Neural progenitor cell (in vitro differentiated cells): Measurements from ENCODE around the gene MAP2K5. TPM values are rescaled to one million over a fixed set of nuclear protein-coding genes. Genes with fewer than 3 reads are reported as not detected.

Experiments
- DNase-seq: peaks from one replicate; pipeline ENCODE4 v3.0.0-alpha.2; 2016; ENCODE audit warnings: low spot score
- H2AFZ ChIP-seq: fragments of 200-600 bp; sonication (generic); replicated peaks from 2 replicates; pipeline ENCODE4 v1.6.1; 2016; ENCODE audit warnings: antibody characterized with exemption
- H3F3A ChIP-seq: fragments of 200-600 bp; sonication (generic); 2 replicates; pipeline ENCODE4 v1.6.1; 2016; ENCODE audit warnings: antibody characterized with exemption, low read depth
- H3K27ac ChIP-seq: fragments of 200-600 bp; sonication (generic); 2 replicates; pipeline ENCODE4 v1.5.1; 2016; ENCODE audit warnings: mild to moderate bottlenecking
- H3K27me3 ChIP-seq: fragments of 200-600 bp; sonication (generic); 2 replicates; pipeline ENCODE4 v1.6.1; 2016; ENCODE audit warnings: mild to moderate bottlenecking, moderate library complexity
- H3K36me3 ChIP-seq: fragments of 200-600 bp; sonication (generic); 2 replicates; pipeline ENCODE4 v1.5.1; 2016
- H3K4me1 ChIP-seq: fragments of 200-600 bp; sonication (generic); 2 replicates; pipeline ENCODE4 v1.6.1; 2016; ENCODE audit warnings: mixed run types
- H3K4me2 ChIP-seq: fragments of 200-600 bp; sonication (generic); 2 replicates; pipeline ENCODE4 v1.6.1; 2016
- H3K4me3 ChIP-seq: fragments of 200-600 bp; sonication (generic); 2 replicates; pipeline ENCODE4 v1.5.1; 2016
- H3K79me2 ChIP-seq: fragments of 200-600 bp; sonication (generic); 2 replicates; pipeline ENCODE4 v1.6.1; 2016; ENCODE audit warnings: low read depth
- H3K9ac ChIP-seq: fragments of 200-600 bp; sonication (generic); 2 replicates; pipeline ENCODE4 v1.6.1; 2016
- H3K9me3 ChIP-seq: fragments of 200-600 bp; sonication (generic); 2 replicates; pipeline ENCODE4 v1.5.1; 2016; ENCODE audit warnings: low read depth
- H4K20me1 ChIP-seq: fragments of 200-600 bp; sonication (generic); 2 replicates; pipeline ENCODE4 v1.6.1; 2016; ENCODE audit warnings: low read depth
- H3K27ac Mint-ChIP-seq: 3 replicates; pipeline ENCODE4 v1.8.0; 2021; ENCODE audit warnings: mixed read lengths
- H3K27me3 Mint-ChIP-seq: 2 replicates; pipeline ENCODE4 v1.8.0; 2022; ENCODE audit warnings: low read depth, mild to moderate bottlenecking, inconsistent platforms, moderate library complexity, mixed read lengths; ENCODE audit not compliant: insufficient read depth
- H3K36me3 Mint-ChIP-seq: 3 replicates; pipeline ENCODE4 v1.8.0; 2021; ENCODE audit warnings: mixed read lengths
- H3K4me1 Mint-ChIP-seq: 3 replicates; pipeline ENCODE4 v1.8.0; 2021; ENCODE audit warnings: mixed read lengths
- H3K4me3 Mint-ChIP-seq: 3 replicates; pipeline ENCODE4 v1.8.0; 2021; ENCODE audit warnings: mild to moderate bottlenecking, moderate library complexity, mixed read lengths
- H3K9me3 Mint-ChIP-seq: 3 replicates; pipeline ENCODE4 v1.8.0; 2020; ENCODE audit warnings: mixed read lengths
- CTCF ChIP-seq: fragments of 200-600 bp; sonication (generic); IDR thresholded peaks from 2 replicates; pipeline ENCODE4 v1.5.1; 2017; ENCODE audit warnings: antibody characterized with exemption, mild to moderate bottlenecking
- EZH2 ChIP-seq: fragments of 200-600 bp; sonication (generic); IDR thresholded peaks from 2 replicates; pipeline ENCODE4 v1.6.1; 2017; ENCODE audit warnings: antibody characterized with exemption, mild to moderate bottlenecking, moderate library complexity
- EZH2phosphoT487 ChIP-seq: fragments of 200-600 bp; sonication (generic); IDR thresholded peaks from 2 replicates; pipeline ENCODE4 v1.6.1; 2017; ENCODE audit warnings: antibody characterized with exemption
- total RNA-seq: library from RNA; depleted of rRNA; stranded (reverse); fragments of >200 nt; gene quantifications from 2 replicates; pipeline ENCODE4 v1.2.3, GENCODE V29; 2015; ENCODE audit warnings: low replicate concordance

MAP2K5 gene
- total RNA-seq, 1 donor from 2014 or later, result 17.2 TPM

GRCh38 chr15:67696087-67696486 is 153.6 kb downstream of the MAP2K5 start:
- Histone ChIP-seq H3K79me2 (no peaks in the 10 kb centered on the region), H3K9me3 (no peaks in the 10 kb centered on the region), H3K4me2 (no peak overlapping the region), H2AFZ (no peak overlapping the region), H3K9ac (no peak overlapping the region), H3K4me3 (no peak overlapping the region), H3F3A (no peaks in the 10 kb centered on the region), H4K20me1 (no peaks in the 10 kb centered on the region), H3K4me1 (peaks cover 12% of the 10 kb centered on the region), H3K27ac (no peak overlapping the region), H3K36me3 (no peaks in the 10 kb centered on the region), H3K27me3 (no peaks in the 10 kb centered on the region)
- no peak for TF ChIP-seq CTCF
- TF ChIP-seq EZH2, result no peak
- TF ChIP-seq EZH2phosphoT487, result no peak
- Mint-ChIP-seq H3K4me3 (no peak overlapping the region), H3K4me1 (peaks cover 23% of the 10 kb centered on the region), H3K27ac (no peak overlapping the region), H3K36me3 (peaks cover 18% of the 10 kb centered on the region), H3K9me3 (peaks cover 6% of the 10 kb centered on the region), H3K27me3 (no peaks in the 10 kb centered on the region)
- DNase-seq, result no peak

- H3K27ac Mint-ChIP-seq, result no peak overlapping the region
- Histone ChIP-seq H3K4me3 (no peak overlapping the region), H2AFZ (no peak overlapping the region), H3K9ac (no peak overlapping the region), H3F3A (no peaks in the 10 kb centered on the region), H3K27me3 (no peaks in the 10 kb centered on the region), H3K4me2 (no peak overlapping the region), H3K27ac (no peak overlapping the region), H3K79me2 (no peaks in the 10 kb centered on the region), H3K36me3 (no peaks in the 10 kb centered on the region), H3K9me3 (no peaks in the 10 kb centered on the region), H4K20me1 (no peaks in the 10 kb centered on the region), H3K4me1 (no peaks in the 10 kb centered on the region)
- peaks cover 19% of the 10 kb centered on the region for H3K36me3 Mint-ChIP-seq
- H3K4me3 Mint-ChIP-seq, result no peak overlapping the region
- no peaks in the 10 kb centered on the region for H3K4me1 Mint-ChIP-seq
- peaks cover 6% of the 10 kb centered on the region for H3K9me3 Mint-ChIP-seq
- TF ChIP-seq EZH2phosphoT487 (no peak), EZH2 (no peak), CTCF (no peak)
- no peak for DNase-seq
- no peaks in the 10 kb centered on the region for H3K27me3 Mint-ChIP-seq
These were observed 157.5 kb downstream of the MAP2K5 start for GRCh38 chr15:67700023-67700422.

GRCh38 chr15:67701669-67702068 is 159.2 kb downstream of the MAP2K5 start:
- H2AFZ ChIP-seq, result no peak overlapping the region
- no peaks in the 10 kb centered on the region for H3K27me3 ChIP-seq
- H3K79me2 ChIP-seq, result no peaks in the 10 kb centered on the region
- Mint-ChIP-seq H3K9me3 (peaks cover 6% of the 10 kb centered on the region), H3K27me3 (no peaks in the 10 kb centered on the region), H3K4me3 (no peak overlapping the region), H3K36me3 (peaks cover 21% of the 10 kb centered on the region), H3K27ac (no peak overlapping the region), H3K4me1 (no peaks in the 10 kb centered on the region)
- no peaks in the 10 kb centered on the region for H4K20me1 ChIP-seq
- no peaks in the 10 kb centered on the region for H3K4me1 ChIP-seq
- H3K27ac ChIP-seq, result no peak overlapping the region
- H3K4me3 ChIP-seq, result no peak overlapping the region
- H3K4me2 ChIP-seq, result no peak overlapping the region
- no peak for TF ChIP-seq EZH2
- TF ChIP-seq EZH2phosphoT487, result no peak
- no peak for TF ChIP-seq CTCF
- DNase-seq, result no peak
- no peaks in the 10 kb centered on the region for H3K9me3 ChIP-seq
- no peaks in the 10 kb centered on the region for H3F3A ChIP-seq
- H3K9ac ChIP-seq, result no peak overlapping the region
- H3K36me3 ChIP-seq, result no peaks in the 10 kb centered on the region
